ENCODE data around the gene CHD5. TPM values are rescaled to one million over a fixed set of nuclear protein-coding genes. Genes with fewer than 3 reads are reported as not detected.

CHD5 gene
- polyA plus RNA-seq, 1 experiment, result 0.04 TPM

GRCh38 chr1:6142036-6142621 lies 38.0 kb downstream of the CHD5 start:
- ChIA-PET CTCF (no interaction called here), POLR2A (no interaction called here)
- no peak overlapping the region for H3K4me3 ChIP-seq (ENCODE audit: low read depth, low read length)
- no peaks in the 10 kb centered on the region for H3K36me3 ChIP-seq (ENCODE audit: control insufficient read depth, insufficient read depth, low read length)
- H3K27me3 ChIP-seq (ENCODE audit: control insufficient read depth, insufficient read depth, low read length), result peaks cover 6% of the 10 kb centered on the region
- no peak for TF ChIP-seq CTCF (IDR thresholded peaks at IDR 0.05; ENCODE audit: insufficient read depth, low read depth, low read length)
- DNase-seq (ENCODE audit: low read depth), result no peak

GRCh38 chr1:6141592-6141991 lies 38.5 kb downstream of the CHD5 start:
- DNase-seq (ENCODE audit: low read depth), result no peak
- Histone ChIP-seq H3K27me3 (ENCODE audit: control insufficient read depth, insufficient read depth, low read length) (peaks cover 6% of the 10 kb centered on the region), H3K36me3 (ENCODE audit: control insufficient read depth, insufficient read depth, low read length) (no peaks in the 10 kb centered on the region), H3K4me3 (ENCODE audit: low read depth, low read length) (no peak overlapping the region)
- CTCF ChIA-PET, result no interaction called here
- 0 out of 2 replicates have a peak, but pooled peaks have one; percentile 12 for TF ChIP-seq CTCF (IDR thresholded peaks at IDR 0.05; ENCODE audit: insufficient read depth, low read depth, low read length)
- POLR2A ChIA-PET, result no interaction called here

GRCh38 chr1:6140413-6140812 lies 39.7 kb downstream of the CHD5 start:
- ChIA-PET POLR2A (no interaction called here), CTCF (interaction anchor here (0.5 kb wide), 1 partner anchor 48 kb away, joined by 3 read pairs; no protein-coding TSS in a partner anchor)
- peaks cover 4% of the 10 kb centered on the region for H3K27me3 ChIP-seq (ENCODE audit: control insufficient read depth, insufficient read depth, low read length)
- DNase-seq (ENCODE audit: low read depth), result no peak
- no peak overlapping the region for H3K4me3 ChIP-seq (ENCODE audit: low read depth, low read length)
- H3K36me3 ChIP-seq (ENCODE audit: control insufficient read depth, insufficient read depth, low read length), result no peaks in the 10 kb centered on the region
- TF ChIP-seq CTCF (IDR thresholded peaks at IDR 0.05; ENCODE audit: insufficient read depth, low read depth, low read length), result no peak

- Histone ChIP-seq H3K4me3 (ENCODE audit: low read depth, low read length) (no peak overlapping the region), H3K36me3 (ENCODE audit: control insufficient read depth, insufficient read depth, low read length) (no peaks in the 10 kb centered on the region), H3K27me3 (ENCODE audit: control insufficient read depth, insufficient read depth, low read length) (no peaks in the 10 kb centered on the region; the same call in none of the 2 replicates)
- no peak for DNase-seq (ENCODE audit: low read depth)
- TF ChIP-seq CTCF (IDR thresholded peaks at IDR 0.05; ENCODE audit: insufficient read depth, low read depth, low read length), result no peak
- CTCF ChIA-PET, result interaction anchor here (1.2 kb wide), 1 partner anchor 52 kb away, joined by 4 read pairs; no protein-coding TSS in a partner anchor
- POLR2A ChIA-PET, result no interaction called here
These were observed 42.4 kb downstream of the CHD5 start for GRCh38 chr1:6137758-6138157.

GRCh38 chr1:6136516-6137220 lies 43.5 kb downstream of the CHD5 start:
- TF ChIP-seq CTCF (IDR thresholded peaks at IDR 0.05; ENCODE audit: insufficient read depth, low read depth, low read length), result no peak
- ChIA-PET POLR2A (no interaction called here), CTCF (interaction anchor here (1.2 kb wide), 1 partner anchor 53 kb away, joined by 4 read pairs; no protein-coding TSS in a partner anchor)
- Histone ChIP-seq H3K36me3 (ENCODE audit: control insufficient read depth, insufficient read depth, low read length) (no peaks in the 10 kb centered on the region), H3K4me3 (ENCODE audit: low read depth, low read length) (no peak overlapping the region), H3K27me3 (ENCODE audit: control insufficient read depth, insufficient read depth, low read length) (no peaks in the 10 kb centered on the region; the same call in none of the 2 replicates)
- DNase-seq (ENCODE audit: low read depth), result no peak
